AG04450 (cell line): ENCODE data around the gene KRT76. TPM values are rescaled to one million over a fixed set of nuclear protein-coding genes. Genes with fewer than 3 reads are reported as not detected.

Experiments used
- CTCF ChIA-PET: fragments of 300-600, 350-600 bp; formaldehyde crosslinking; extraction: SDS; loops from one replicate; lab custom pipeline; 2022; ENCODE audit warnings: antibody characterized with exemption, inconsistent platforms; lab: Charles Lee
- POLR2A ChIA-PET: fragments of 350-600 bp; formaldehyde crosslinking; extraction: SDS; loops from one replicate; lab custom pipeline; 2021; ENCODE audit warnings: antibody characterized with exemption, inconsistent platforms; lab: Yijun Ruan, JAX
- DNase-seq: peaks from one replicate; pipeline ENCODE4 v3.0.0-alpha.2; 2011; ENCODE audit warnings: low read depth, low spot score
- H3K27ac ChIP-seq: one replicate; pipeline ENCODE4 v1.5.1; 2012; ENCODE audit warnings: low read depth, low read length, control low read depth
- H3K27me3 ChIP-seq: one replicate; pipeline ENCODE4 v1.6.0; 2012; ENCODE audit warnings: low read length; ENCODE audit not compliant: control insufficient read depth, insufficient read depth
- H3K4me3 ChIP-seq: 2 replicates; pipeline ENCODE4 v1.5.1; 2011; ENCODE audit warnings: mild to moderate bottlenecking, low read depth, low read length, control low read depth
- H3K9me3 ChIP-seq: 2 replicates; pipeline ENCODE4 v1.5.1; 2012; ENCODE audit warnings: low read length; ENCODE audit not compliant: control insufficient read depth, insufficient read depth
- CTCF ChIP-seq: IDR thresholded peaks from 2 replicates; pipeline ENCODE4 v1.5.1; 2011; ENCODE audit warnings: low read depth, low read length, control low read depth, inconsistent platforms
- polyA plus RNA-seq: library from polyadenylated mRNA; depleted of rRNA; stranded (reverse); fragments of >200 nt; gene quantifications from 2 replicates; pipeline ENCODE4 v1.2.3, GENCODE V29; 2011

The KRT76 gene
- polyA plus RNA-seq, 1 experiment, result not detected

- POLR2A ChIA-PET, result no interaction called here
- peaks cover 13% of the 10 kb centered on the region for H3K27me3 ChIP-seq
- no peak overlapping the region for H3K4me3 ChIP-seq
- no peak for DNase-seq
- CTCF ChIA-PET, result no interaction called here
- TF ChIP-seq CTCF, result no peak
- H3K27ac ChIP-seq, result no peak overlapping the region
- H3K9me3 ChIP-seq, result no peaks in the 10 kb centered on the region
Measured at GRCh38 chr12:52782502-52782901, 5.4 kb upstream of the KRT76 start.

- no peak for DNase-seq
- Histone ChIP-seq H3K9me3 (no peaks in the 10 kb centered on the region), H3K27me3 (peaks cover 10% of the 10 kb centered on the region), H3K27ac (no peak overlapping the region), H3K4me3 (no peak overlapping the region)
- ChIA-PET POLR2A (no interaction called here), CTCF (no interaction called here)
- no peak for TF ChIP-seq CTCF
Measured at GRCh38 chr12:52781399-52782082, 4.4 kb upstream of the KRT76 start.

GRCh38 chr12:52779914-52780313 is 2.8 kb upstream of the KRT76 start:
- CTCF ChIA-PET, result interaction anchor here (1.7 kb wide), 1 partner anchor 100 kb away, joined by 5 read pairs; no protein-coding TSS in a partner anchor
- peaks cover 15% of the 10 kb centered on the region for H3K27me3 ChIP-seq

GRCh38 chr12:52778833-52779232 is 1.7 kb upstream of the KRT76 start:
- DNase-seq, result no peak
- no peak overlapping the region for H3K4me3 ChIP-seq
- no peaks in the 10 kb centered on the region for H3K9me3 ChIP-seq
- TF ChIP-seq CTCF, result no peak
- no peak overlapping the region for H3K27ac ChIP-seq
- CTCF ChIA-PET, result interaction anchor here (1.7 kb wide), 1 partner anchor 101 kb away, joined by 5 read pairs; no protein-coding TSS in a partner anchor
- H3K27me3 ChIP-seq, result peaks cover 15% of the 10 kb centered on the region
- POLR2A ChIA-PET, result no interaction called here

More at GRCh38 chr12:52779914-52780313, 2.8 kb upstream of the KRT76 start:
- Histone ChIP-seq H3K27ac (no peak overlapping the region), H3K9me3 (no peaks in the 10 kb centered on the region), H3K4me3 (no peak overlapping the region)
- TF ChIP-seq CTCF, result no peak
- POLR2A ChIA-PET, result interaction anchor here (0.6 kb wide), 1 partner anchor 17 kb away, joined by 3 read pairs; no protein-coding TSS in a partner anchor
- DNase-seq, result no peak

GRCh38 chr12:52777566-52777965 is 421 bp upstream of the KRT76 start:
- ChIA-PET CTCF (interaction anchor here (1.1 kb wide), 1 partner anchor 88 kb away, joined by 4 read pairs; no protein-coding TSS in a partner anchor), POLR2A (no interaction called here)

More at GRCh38 chr12:52777566-52777965, 421 bp upstream of the KRT76 start:
- no peak for TF ChIP-seq CTCF
- H3K27ac ChIP-seq, result no peak overlapping the region
- H3K9me3 ChIP-seq, result no peaks in the 10 kb centered on the region
- DNase-seq, result no peak
- peaks cover 21% of the 10 kb centered on the region for H3K27me3 ChIP-seq
- no peak overlapping the region for H3K4me3 ChIP-seq
